GM12864 (cell line): ENCODE measurements around the gene SEPTIN8.
A peak's percentile ranks its signal among the peaks of the same experiment; 100 is the strongest.

Experiments used
- DNase-seq: peaks from one replicate; pipeline ENCODE4 v3.0.0-alpha.2; 2011; ENCODE audit warnings: low read depth
- H3K4me3 ChIP-seq: 2 replicates; pipeline ENCODE4 v1.5.1; 2011; ENCODE audit warnings: mild to moderate bottlenecking, low read depth, low read length, control low read depth
- TF ChIP-seq, protein P1 (sequence below): IDR thresholded peaks from 2 replicates; pipeline ENCODE4 v1.5.1; 2011; ENCODE audit warnings: low read depth, mild to moderate bottlenecking, moderate library complexity, low read length, control low read depth, inconsistent platforms; ENCODE audit errors: missing control alignments

Gene SEPTIN8

DNA sequence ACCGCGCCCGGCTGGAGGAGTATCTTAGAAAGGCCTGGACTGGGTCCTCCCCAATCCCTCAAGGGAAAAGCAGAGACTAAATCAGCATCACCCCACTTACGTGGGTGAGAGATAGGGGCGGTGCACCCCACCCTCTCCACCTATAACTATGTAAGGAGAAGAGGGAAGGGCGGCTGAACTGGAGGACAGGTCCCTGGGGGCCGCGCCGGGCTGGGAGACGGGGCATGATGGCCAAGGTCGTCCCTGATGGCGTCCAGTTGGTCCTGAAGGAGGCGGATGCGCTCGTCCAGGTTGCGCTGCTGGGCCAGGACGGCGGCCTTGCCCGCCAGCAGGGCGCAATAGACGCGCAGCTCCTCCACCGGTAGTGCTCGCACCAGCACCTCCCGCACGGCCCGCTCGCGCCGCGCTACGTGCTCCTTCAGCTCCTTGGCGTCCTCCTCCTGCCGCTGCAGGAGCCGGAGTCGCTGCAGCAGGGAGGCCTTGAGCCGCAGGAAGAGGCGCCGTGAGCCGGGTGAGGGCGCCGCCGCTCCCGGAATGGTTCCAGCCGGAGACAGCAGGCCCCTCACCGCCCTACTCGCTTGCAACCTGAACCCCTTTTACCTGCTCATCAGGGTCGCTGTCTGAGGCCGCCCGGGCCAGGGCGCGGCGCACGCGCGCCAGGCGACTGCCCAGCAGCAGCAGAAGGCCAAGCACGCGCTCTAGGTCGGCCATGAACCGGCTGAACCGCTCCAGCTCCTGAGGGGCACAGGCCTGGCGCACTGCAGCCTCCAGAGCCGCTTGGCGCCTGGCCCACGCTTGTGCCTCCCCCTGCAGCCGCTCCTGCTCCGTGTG, 45.8 kb upstream of the SEPTIN8 start:
- DNase-seq = no peak
- TF ChIP-seq, protein P1, sequence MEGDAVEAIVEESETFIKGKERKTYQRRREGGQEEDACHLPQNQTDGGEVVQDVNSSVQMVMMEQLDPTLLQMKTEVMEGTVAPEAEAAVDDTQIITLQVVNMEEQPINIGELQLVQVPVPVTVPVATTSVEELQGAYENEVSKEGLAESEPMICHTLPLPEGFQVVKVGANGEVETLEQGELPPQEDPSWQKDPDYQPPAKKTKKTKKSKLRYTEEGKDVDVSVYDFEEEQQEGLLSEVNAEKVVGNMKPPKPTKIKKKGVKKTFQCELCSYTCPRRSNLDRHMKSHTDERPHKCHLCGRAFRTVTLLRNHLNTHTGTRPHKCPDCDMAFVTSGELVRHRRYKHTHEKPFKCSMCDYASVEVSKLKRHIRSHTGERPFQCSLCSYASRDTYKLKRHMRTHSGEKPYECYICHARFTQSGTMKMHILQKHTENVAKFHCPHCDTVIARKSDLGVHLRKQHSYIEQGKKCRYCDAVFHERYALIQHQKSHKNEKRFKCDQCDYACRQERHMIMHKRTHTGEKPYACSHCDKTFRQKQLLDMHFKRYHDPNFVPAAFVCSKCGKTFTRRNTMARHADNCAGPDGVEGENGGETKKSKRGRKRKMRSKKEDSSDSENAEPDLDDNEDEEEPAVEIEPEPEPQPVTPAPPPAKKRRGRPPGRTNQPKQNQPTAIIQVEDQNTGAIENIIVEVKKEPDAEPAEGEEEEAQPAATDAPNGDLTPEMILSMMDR = no peak

DNA sequence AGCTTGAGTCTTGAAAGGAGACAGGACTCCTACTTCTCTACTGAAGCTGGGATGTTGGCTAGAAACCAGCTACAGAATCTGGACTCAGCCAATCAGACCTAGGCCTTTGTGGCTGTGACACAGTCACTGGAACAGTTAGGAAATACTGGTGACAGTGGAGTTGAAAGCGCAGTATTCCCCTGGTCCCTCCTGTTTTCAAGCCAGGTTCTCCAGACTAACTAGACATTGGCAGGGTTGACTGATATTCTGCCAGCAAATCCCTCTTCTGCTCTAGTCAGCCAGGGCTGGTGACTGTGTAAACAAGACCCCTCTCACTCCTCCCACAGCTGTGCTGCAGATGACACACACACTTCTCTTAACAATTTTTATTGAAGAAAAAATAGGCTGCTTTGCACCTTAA, 44.8 kb upstream of the SEPTIN8 start:
- no peak for DNase-seq
- TF ChIP-seq, protein P1 = no peak
- no peak overlapping the region for H3K4me3 ChIP-seq

More for the DNA sequence above, 45.8 kb upstream of the SEPTIN8 start:
- H3K4me3 ChIP-seq = no peak overlapping the region

DNA sequence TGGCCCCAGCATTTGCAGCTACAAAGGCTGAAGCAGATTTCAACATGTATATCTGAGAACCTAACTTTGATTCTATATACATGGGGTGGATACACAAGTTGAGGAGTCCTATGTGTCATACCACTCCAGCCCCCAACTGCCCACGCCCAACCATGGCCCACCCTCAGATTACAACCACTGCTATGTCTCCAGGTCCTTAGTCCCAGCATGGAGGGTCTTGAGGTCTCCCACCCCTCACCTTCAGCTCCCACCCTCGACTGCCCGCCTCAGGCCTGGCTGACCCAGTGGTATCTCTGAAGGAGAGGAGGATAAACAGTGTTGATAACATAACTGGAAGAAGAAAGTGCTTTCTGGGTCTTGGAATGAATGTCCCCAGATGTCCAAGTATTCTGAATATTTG, 44.3 kb upstream of the SEPTIN8 start:
- DNase-seq = no peak
- H3K4me3 ChIP-seq = no peak overlapping the region
- TF ChIP-seq, protein P1 = no peak

DNA sequence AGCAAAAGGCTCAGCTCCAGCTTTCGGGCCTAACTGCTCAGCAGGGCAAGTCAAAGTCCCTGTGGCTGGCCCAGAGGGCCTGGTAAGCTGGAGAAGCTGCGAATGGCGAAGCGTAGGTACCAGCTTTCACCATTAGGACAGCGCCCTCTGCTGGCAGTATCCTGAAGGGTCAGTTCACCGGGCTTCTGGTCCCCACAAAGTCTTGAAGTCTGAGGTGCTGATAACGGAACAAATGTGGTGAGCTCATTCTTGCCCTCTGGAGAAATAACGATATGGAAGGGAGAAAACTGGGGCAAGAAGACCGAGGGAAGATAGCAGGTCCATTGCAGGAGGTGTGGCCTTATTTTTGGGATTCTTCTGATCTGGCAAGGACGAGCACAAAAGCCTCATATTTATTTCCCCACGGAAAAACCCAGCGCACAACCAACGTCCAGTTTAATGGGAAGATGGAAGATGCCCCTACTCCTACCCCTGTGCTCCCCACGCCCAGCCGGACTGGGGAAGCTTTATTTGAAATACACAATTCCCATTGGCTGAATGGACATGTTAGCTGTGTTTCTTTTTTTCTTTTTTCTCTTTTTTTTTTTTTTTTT, 43.2 kb upstream of the SEPTIN8 start:
- TF ChIP-seq, protein P1 = peak; percentile 92
- H3K4me3 ChIP-seq = no peak overlapping the region
- DNase-seq = peak; percentile 74

DNA sequence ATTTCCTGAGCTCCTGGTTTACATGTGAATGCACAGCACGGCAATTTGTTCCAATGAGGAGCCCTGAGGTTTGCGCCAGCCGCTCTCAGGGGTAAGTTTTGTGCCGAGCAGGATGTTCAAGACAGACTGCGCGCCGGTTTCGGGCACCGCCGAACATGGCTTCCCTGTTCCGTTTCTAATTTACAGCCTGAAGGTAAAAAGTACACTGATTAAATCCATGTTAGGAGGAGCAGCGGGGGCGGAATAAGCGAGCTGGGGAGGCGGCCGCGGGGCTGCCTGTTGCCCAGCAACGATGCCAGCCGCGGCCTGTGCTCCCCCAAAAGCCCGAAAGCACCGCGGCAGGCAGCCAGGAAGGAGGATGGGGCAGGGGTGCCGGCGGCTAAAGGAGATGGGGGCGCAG, 42.4 kb upstream of the SEPTIN8 start:
- TF ChIP-seq, protein P1 = no peak
- H3K4me3 ChIP-seq = peak overlapping the region; percentile 15; the same call in 1 of the 2 replicates
- no peak for DNase-seq

DNA sequence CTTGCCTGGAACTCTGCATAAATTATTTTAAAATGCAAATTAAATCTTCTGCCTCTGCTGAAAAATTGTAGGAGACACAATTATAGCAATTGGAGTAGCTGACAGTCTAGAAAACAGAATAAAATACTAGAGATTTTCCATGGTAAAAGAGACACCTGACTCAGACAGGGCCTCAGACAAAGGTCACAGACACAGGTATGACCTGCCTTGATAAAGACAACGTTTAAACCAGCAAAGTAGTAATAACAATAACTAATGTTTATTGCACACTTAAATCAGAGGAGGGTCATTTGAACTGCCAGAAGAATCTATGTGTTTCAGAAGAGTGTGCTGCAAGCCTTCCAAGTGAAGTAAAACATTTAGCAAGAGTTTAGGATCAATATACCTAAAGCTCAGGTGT, 40.0 kb upstream of the SEPTIN8 start:
- no peak overlapping the region for H3K4me3 ChIP-seq
- TF ChIP-seq, protein P1 = no peak
- DNase-seq = no peak
